ENCODE results near the gene TPO.
"Not testable (repeated sequence)": the region's sequence is repeated elsewhere in the genome, so short reads cannot be mapped to it uniquely, and the experiment has no call there.

Gene TPO

DNA sequence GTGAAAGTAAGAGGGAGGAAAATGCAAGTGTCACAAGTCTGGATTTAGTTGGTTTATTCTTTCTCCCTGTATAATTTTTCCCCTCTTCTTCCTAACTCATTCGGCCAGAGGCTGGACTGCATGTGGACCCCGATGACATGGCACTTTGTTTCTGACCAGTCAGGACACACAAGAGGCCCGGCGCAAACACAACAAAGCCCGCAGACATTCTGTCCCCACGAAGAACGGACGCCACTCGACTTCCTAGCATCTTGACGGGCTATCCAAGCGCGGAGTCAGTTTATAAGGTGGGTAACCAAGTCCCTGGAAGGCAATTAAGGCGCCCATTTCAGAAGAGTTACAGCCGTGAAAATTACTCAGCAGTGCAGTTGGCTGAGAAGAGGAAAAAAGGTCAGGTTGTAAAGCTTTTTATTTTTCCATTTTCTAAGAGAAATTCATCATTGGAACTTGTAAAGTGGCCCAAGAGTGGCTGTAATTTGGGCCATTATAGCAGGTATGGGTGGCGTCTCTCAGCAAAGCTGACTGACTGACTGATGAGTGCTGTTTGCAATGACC is at the start of gene TPO:
Gene TPO (plus strand): TSS at position 308 of the 555 bp plus-strand sequence. CDS start 946 bp downstream, outside the sequence.
- DNase-seq (ENCODE audit: low read depth), result no peak

DNA sequence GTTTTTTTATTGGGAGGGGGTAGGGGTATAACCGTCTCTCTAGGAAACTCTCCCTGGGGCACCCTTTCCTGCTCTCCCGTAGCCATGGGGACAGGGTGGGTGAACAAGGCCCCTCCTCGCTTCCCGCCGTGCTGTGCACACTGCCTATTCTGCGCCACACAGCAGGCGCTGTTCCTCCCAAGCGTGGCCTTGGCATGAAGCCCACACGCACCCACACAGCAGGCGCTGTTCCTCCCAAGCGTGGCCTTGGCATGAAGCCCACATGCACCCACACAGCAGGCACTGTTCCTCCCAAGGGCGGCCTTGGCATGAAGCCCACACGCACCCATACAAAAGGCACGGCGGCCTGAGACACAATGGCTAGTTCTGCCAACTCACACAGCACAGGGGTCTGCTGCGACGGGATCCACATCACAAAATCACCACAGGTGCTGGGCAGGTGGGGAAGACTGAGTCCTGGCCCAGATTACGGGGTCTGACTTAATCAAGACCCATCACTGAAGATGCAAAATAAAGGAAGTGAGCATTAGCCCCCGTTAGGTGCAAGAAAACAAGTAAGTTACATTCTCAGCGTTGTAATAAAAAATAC is 46.6 kb upstream of the TPO start:
- DNase-seq (ENCODE audit: low read depth), result no peak

DNA sequence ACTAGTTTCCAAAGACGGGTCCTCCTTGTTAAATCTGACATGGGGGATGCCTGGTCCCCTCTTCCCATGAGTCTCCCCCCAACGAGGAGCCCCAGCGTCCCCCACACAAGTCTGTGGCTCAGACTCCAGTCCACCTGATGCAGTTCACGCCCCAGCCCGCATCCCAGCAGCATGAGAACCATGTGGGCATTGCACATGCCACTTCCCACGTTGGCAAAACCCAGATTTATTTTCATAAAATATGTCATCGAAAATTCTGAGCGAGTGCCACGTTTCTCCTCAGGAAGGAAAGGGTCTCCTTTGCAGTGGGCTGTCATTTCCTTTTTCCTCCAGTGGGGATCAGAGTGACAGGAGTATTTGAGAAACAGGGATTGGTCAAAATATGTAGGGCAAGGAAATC is 45.7 kb upstream of the TPO start:
- DNase-seq (ENCODE audit: low read depth), result no peak

DNA sequence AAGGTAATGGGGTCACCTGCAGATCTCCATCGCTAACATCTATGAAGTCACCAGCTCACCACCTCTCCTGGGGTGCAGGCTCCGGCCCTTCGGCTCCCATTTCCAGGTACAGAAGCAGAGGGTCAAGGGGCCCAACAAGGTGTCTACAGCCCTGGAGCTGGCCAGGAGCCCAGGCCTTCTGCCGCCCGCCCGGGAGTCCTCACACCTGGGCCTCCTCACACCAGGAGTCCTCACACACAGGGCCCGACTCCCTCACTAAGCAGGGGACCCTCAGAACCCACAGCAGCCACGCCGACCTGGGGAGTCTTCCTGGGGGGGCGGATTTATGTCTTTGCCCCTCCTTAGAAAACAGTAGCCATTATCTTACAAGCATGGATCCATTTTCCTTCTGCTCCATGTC is 43.4 kb upstream of the TPO start:
- DNase-seq (ENCODE audit: low read depth), result no peak

- DNase-seq (ENCODE audit: low read depth), result no peak
Measured at GRCh38 chr2:1370461-1370860, 42.8 kb upstream of the TPO start.

- DNase-seq (ENCODE audit: low read depth), result no peak
Measured at GRCh38 chr2:1371082-1371481, 42.2 kb upstream of the TPO start.

DNA sequence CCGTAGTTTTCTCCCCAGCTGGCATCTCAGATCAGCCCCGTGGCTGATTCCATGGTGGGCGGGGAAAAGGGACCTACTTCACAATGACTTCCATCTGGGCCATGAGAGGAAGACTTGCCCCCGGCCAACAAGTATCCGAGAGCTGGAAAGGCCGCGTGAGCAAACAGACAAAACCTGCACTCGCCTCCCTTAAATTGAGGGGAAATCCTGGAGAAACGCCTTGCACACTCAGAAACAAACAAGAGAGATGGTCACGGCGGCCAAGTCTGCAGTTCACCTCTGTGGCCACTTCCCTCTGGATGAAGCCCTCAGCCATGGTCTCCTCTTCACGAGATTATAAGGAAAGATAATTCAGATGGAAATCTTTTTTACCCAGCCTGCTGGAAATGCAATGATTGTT is 39.4 kb upstream of the TPO start:
- DNase-seq (ENCODE audit: low read depth), result no peak

GRCh38 chr2:1374287-1374686 is 39.0 kb upstream of the TPO start:
- DNase-seq (ENCODE audit: low read depth), result no peak

GRCh38 chr2:1375794-1376193 is 37.5 kb upstream of the TPO start:
- no peak for DNase-seq (ENCODE audit: low read depth)

DNA sequence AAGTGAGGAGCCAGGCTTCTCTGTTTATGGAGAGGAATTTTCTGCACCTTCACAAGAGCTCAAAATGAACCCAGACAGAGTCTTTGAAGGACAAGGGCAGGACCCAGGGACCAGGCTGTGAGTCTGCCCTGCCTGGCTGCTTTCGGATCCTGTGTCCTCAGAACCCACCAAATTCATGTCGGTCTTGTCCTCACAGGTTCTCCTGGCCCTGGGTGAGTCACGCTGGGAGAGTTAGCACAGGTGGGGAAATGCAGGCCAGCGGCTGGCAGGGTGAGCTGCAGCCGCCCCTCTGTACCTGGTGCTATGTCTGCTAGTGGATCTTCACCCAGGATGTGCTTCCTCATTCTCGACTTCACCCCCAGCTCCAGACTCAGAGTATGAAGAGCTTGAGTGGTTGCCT is 35.8 kb upstream of the TPO start:
- no peak for DNase-seq (ENCODE audit: low read depth)

- no peak for DNase-seq (ENCODE audit: low read depth)
Measured at GRCh38 chr2:1378456-1379150, 34.7 kb upstream of the TPO start.

DNA sequence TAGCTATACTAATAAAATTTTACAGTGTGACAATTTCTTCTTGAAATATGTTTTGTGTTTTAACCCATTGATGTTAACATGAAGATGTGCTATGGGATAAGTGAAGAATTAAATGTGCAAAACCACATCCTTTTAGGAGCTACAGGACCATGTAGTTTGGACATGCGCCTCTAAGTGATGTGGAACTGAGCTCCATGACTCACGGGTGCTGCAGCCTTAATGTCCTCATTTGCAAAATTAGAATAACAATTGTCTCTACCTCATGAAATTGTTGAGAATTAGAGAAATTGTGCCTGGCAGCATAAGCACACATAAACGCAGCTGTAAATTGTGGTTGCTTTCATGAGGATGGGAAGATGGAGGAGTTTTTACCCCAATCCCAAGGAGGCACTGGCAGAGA is 31.6 kb upstream of the TPO start:
- DNase-seq (ENCODE audit: low read depth), result no peak

GRCh38 chr2:1387954-1388725 is 25.1 kb upstream of the TPO start:
- not testable (repeated sequence) for DNase-seq (ENCODE audit: low read depth)

GRCh38 chr2:1390118-1390517 is 23.1 kb upstream of the TPO start:
- DNase-seq (ENCODE audit: low read depth), result not testable (repeated sequence)

- DNase-seq (ENCODE audit: low read depth), result no peak
Measured at GRCh38 chr2:1393321-1393720, 19.9 kb upstream of the TPO start.

DNA sequence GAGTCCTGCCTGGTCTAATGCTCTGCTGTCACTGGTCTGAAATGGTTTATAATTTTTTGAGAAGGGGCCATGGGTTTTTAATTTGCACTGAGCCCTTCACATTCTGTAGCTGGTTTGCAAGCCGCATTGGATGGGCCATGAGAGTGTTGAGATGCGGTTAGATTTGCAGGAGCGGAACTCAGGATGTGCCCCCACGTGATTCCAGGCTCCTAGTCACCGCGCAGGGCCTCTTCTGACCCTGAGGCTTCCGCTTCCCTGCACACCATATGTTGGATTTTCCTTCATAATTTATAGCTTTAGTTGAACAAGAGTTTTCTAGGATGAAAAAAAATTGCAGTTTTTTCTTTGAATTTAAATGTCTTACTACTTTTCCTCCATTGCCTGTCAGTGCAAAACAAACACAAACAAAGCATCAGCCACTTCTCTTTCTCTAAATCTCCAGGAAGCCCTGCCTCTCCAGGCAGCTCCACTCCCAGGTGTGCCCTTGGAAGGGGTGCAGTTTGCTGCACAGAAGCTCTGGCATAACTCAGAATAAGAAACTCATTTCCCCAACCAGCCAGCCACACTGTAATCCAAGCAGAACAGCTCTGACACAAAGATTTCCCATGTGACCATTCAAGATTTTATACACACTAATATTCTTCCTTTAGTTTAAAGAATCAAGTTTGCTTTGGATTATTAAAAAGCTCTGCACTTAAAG is 18.4 kb upstream of the TPO start:
- DNase-seq (ENCODE audit: low read depth), result no peak

GRCh38 chr2:1397350-1397749 is 15.9 kb upstream of the TPO start:
- DNase-seq (ENCODE audit: low read depth), result no peak

DNA sequence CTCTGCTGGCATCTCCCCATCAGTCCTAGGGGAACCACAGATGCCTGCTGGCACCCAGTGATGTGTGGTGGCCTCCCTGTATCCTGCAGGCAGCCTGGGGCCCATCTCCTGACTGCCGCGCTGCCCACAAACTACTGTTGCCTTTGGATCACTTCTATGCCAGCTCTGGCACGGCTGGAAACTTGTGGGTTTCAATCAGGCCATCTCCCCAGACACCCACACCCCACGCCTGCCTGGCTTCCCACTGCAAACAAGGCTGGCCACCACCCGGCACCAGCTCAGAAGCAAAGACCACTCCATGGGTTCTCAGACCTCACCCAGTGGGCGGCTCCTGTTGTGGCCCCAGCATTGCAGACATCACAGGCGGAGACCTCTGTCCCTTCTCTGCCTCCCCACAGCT is 15.1 kb upstream of the TPO start:
- DNase-seq (ENCODE audit: low read depth), result no peak

GRCh38 chr2:1400943-1401735 is 12.1 kb upstream of the TPO start:
- DNase-seq (ENCODE audit: low read depth), result no peak

DNA sequence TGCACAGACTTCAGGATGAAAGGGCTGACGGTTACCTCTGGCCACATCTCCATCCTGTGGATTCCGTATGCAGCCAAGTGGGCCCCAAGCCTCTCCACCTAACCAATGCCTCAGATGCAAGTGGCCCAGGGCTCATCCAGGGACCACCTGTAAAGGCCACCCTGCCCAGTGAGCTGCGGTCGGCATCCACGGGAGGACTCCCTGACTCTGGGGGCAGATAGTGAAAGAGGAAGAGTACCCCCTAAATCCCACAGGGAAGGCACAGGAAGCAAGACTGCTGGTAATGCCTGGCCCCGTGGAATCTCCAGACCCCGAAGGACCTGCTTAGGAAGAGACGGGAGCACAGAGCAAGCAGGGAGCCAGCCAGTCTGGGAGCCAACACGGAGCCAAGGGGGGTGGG is 11.2 kb upstream of the TPO start:
- DNase-seq (ENCODE audit: low read depth), result no peak

DNA sequence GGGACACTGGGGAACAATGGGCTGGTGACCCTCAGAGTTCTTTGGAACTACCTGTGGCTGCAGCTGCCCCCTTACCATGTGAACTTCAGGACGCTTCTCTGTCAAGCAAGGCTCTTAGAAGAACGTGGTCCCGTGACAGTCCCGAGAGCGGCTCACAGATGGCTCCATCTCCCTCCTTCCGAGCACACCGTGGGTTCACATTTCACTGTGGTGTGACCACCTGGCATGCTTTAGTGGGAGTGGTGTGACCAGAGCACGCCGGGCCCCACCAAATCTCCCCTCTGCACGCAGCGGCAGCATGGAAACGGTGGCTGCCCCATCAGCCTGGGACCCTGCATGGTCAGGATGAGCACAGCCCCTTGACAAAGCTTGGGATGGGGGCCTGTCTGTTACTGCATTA is 9.7 kb upstream of the TPO start:
- no peak for DNase-seq (ENCODE audit: low read depth)

- DNase-seq (ENCODE audit: low read depth), result no peak
Measured at GRCh38 chr2:1405124-1405523, 8.1 kb upstream of the TPO start.
